WTC11 (cell line): ENCODE data around the gene NRROS. TPM values are rescaled to one million over a fixed set of nuclear protein-coding genes. Genes with fewer than 3 reads are reported as not detected.

Experiments
- ATAC-seq: fragments of 200-7000 bp; cut with Tn5 transposase; 2 replicates; pipeline ENCODE4 v1.10.0; 2021; ENCODE audit warnings: mild to moderate bottlenecking, moderate library complexity
- CTCF ChIA-PET: fragments of 300-600 bp; sonication (Branson Sonifier 250); formaldehyde crosslinking; loops from one replicate; lab custom pipeline; 2021; ENCODE audit warnings: antibody characterized with exemption; lab: Charles Lee
- POLR2A ChIA-PET: fragments of 350-600 bp; sonication (Branson Sonifier 250); formaldehyde crosslinking; loops from one replicate; lab custom pipeline; 2021; ENCODE audit warnings: antibody characterized with exemption; lab: Charles Lee
- DNase-seq: peaks from one replicate; pipeline ENCODE4 v3.0.0; 2021; ENCODE audit warnings: low spot score
- H3K27ac Mint-ChIP-seq: 2 replicates; pipeline ENCODE4 v1.8.0; 2021; ENCODE audit warnings: mixed read lengths
- H3K27me3 Mint-ChIP-seq: 2 replicates; pipeline ENCODE4 v1.8.0; 2021; ENCODE audit warnings: low read depth, mild to moderate bottlenecking, moderate library complexity, mixed read lengths
- H3K36me3 Mint-ChIP-seq: 2 replicates; pipeline ENCODE4 v1.8.0; 2021; ENCODE audit warnings: mixed read lengths
- H3K4me1 Mint-ChIP-seq: 2 replicates; pipeline ENCODE4 v1.8.0; 2022; ENCODE audit warnings: mixed read lengths
- H3K4me3 Mint-ChIP-seq: 2 replicates; pipeline ENCODE4 v1.8.0; 2021; ENCODE audit warnings: mild to moderate bottlenecking, moderate library complexity, mixed read lengths
- H3K9me3 Mint-ChIP-seq: 2 replicates; pipeline ENCODE4 v1.8.0; 2021; ENCODE audit warnings: mixed read lengths
- ATF1 ChIP-seq: sonication (generic); formaldehyde crosslinking; IDR thresholded peaks from 2 replicates; pipeline ENCODE4 v1.8.1; 2023; ENCODE audit warnings: mild to moderate bottlenecking, moderate library complexity, missing genetic modification reagents
- CREM ChIP-seq: sonication (generic); formaldehyde crosslinking; IDR thresholded peaks from 2 replicates; pipeline ENCODE4 v1.8.1; 2022; ENCODE audit warnings: mild to moderate bottlenecking, missing genetic modification reagents, moderate library complexity
- CTCF ChIP-seq: fragments of 200-600 bp; IDR thresholded peaks from 2 replicates; pipeline ENCODE4 v1.8.0; 2022; ENCODE audit warnings: antibody characterized with exemption
- E2F1 ChIP-seq: sonication (generic); formaldehyde crosslinking; IDR thresholded peaks from 2 replicates; pipeline ENCODE4 v1.8.0; 2022; ENCODE audit warnings: mild to moderate bottlenecking, missing genetic modification reagents
- ELF4 ChIP-seq: sonication (generic); formaldehyde crosslinking; IDR thresholded peaks from 2 replicates; pipeline ENCODE4 v1.8.1; 2022; ENCODE audit warnings: low read depth, mild to moderate bottlenecking, moderate library complexity, missing genetic modification reagents
- EMX1 ChIP-seq: fragments of 250-450 bp; sonication (Bioruptor Pico); IDR thresholded peaks from 2 replicates; pipeline ENCODE4 v1.8.0; 2021; ENCODE audit warnings: mild to moderate bottlenecking
- GRHL2 ChIP-seq: fragments of 250-450 bp; sonication (Bioruptor Pico); IDR thresholded peaks from 2 replicates; pipeline ENCODE4 v1.8.0; 2022; ENCODE audit warnings: mild to moderate bottlenecking, moderate library complexity; ENCODE audit not compliant: insufficient replicate concordance, severe bottlenecking
- MXD4 ChIP-seq: fragments of 250-450 bp; sonication (Bioruptor Pico); IDR thresholded peaks from 2 replicates; pipeline ENCODE4 v1.8.0; 2021; ENCODE audit warnings: mild to moderate bottlenecking, moderate library complexity, borderline replicate concordance
- MYBL2 ChIP-seq: sonication (generic); formaldehyde crosslinking; IDR thresholded peaks from 2 replicates; pipeline ENCODE4 v1.8.1; 2023; ENCODE audit warnings: mild to moderate bottlenecking, moderate library complexity, missing genetic modification reagents
- NR1H2 ChIP-seq: sonication (generic); formaldehyde crosslinking; IDR thresholded peaks from 2 replicates; pipeline ENCODE4 v1.9.0; 2021; ENCODE audit warnings: mild to moderate bottlenecking, moderate library complexity, missing genetic modification reagents
- NR2C2 ChIP-seq: sonication (generic); formaldehyde crosslinking; IDR thresholded peaks from 2 replicates; pipeline ENCODE4 v1.8.0; 2022; ENCODE audit warnings: mild to moderate bottlenecking, missing genetic modification reagents
- SOX15 ChIP-seq: fragments of 250-450 bp; sonication (Bioruptor Pico); IDR thresholded peaks from 2 replicates; pipeline ENCODE4 v1.9.0; 2021; ENCODE audit warnings: mild to moderate bottlenecking
- TP53 ChIP-seq: sonication (generic); formaldehyde crosslinking; IDR thresholded peaks from 2 replicates; pipeline ENCODE4 v1.8.1; 2023; ENCODE audit warnings: mild to moderate bottlenecking, missing genetic modification reagents
- ZMAT4 ChIP-seq: fragments of 250-450 bp; sonication (Bioruptor Pico); IDR thresholded peaks from 2 replicates; pipeline ENCODE4 v1.9.0; 2021; ENCODE audit warnings: mild to moderate bottlenecking
- ZNF263 ChIP-seq: sonication (generic); formaldehyde crosslinking; IDR thresholded peaks from 2 replicates; pipeline ENCODE4 v1.8.1; 2022; ENCODE audit warnings: low read depth, mild to moderate bottlenecking, moderate library complexity, missing genetic modification reagents
- ZNF396 ChIP-seq: fragments of 250-450 bp; sonication (Bioruptor Pico); IDR thresholded peaks from 2 replicates; pipeline ENCODE4 v1.8.0; 2021; ENCODE audit warnings: mild to moderate bottlenecking, moderate library complexity, borderline replicate concordance
- ZNF671 ChIP-seq: fragments of 250-450 bp; sonication (Bioruptor Pico); IDR thresholded peaks from 2 replicates; pipeline ENCODE4 v1.8.0; 2021; ENCODE audit warnings: mild to moderate bottlenecking
- total RNA-seq: library from RNA; stranded (reverse); gene quantifications from 3 replicates; pipeline ENCODE4 v1.2.3, GENCODE V29; 2021
- TF ChIP-seq, protein P1 (sequence below): sonication (generic); formaldehyde crosslinking; IDR thresholded peaks from 2 replicates; pipeline ENCODE4 v1.8.1; 2023; ENCODE audit warnings: mild to moderate bottlenecking, missing genetic modification reagents, moderate library complexity
- TF ChIP-seq, protein P2 (sequence below): sonication (generic); formaldehyde crosslinking; IDR thresholded peaks from 2 replicates; pipeline ENCODE4 v1.8.0; 2022; ENCODE audit warnings: mild to moderate bottlenecking, missing genetic modification reagents
- TF ChIP-seq, protein P3 (sequence below): fragments of 250-450 bp; sonication (Bioruptor Pico); IDR thresholded peaks from 2 replicates; pipeline ENCODE4 v1.9.0; 2021; ENCODE audit warnings: mild to moderate bottlenecking, borderline replicate concordance

Gene NRROS
- total RNA-seq, 1 experiment from 2014 or later = 3.1 TPM

- TF ChIP-seq SOX15 (CRISPR knock-in tag) = no peak
- TF ChIP-seq, protein P1, sequence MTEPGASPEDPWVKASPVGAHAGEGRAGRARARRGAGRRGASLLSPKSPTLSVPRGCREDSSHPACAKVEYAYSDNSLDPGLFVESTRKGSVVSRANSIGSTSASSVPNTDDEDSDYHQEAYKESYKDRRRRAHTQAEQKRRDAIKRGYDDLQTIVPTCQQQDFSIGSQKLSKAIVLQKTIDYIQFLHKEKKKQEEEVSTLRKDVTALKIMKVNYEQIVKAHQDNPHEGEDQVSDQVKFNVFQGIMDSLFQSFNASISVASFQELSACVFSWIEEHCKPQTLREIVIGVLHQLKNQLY (CRISPR knock-in tag) = no peak
- TF ChIP-seq ZMAT4 = no peak
- TF ChIP-seq, protein P2, sequence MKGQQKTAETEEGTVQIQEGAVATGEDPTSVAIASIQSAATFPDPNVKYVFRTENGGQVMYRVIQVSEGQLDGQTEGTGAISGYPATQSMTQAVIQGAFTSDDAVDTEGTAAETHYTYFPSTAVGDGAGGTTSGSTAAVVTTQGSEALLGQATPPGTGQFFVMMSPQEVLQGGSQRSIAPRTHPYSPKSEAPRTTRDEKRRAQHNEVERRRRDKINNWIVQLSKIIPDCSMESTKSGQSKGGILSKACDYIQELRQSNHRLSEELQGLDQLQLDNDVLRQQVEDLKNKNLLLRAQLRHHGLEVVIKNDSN (CRISPR knock-in tag) = no peak
- TF ChIP-seq GRHL2 = no peak
- no peak for TF ChIP-seq MXD4 (CRISPR knock-in tag)
- TF ChIP-seq CTCF = no peak
- no peak for TF ChIP-seq EMX1 (CRISPR knock-in tag)
- no peak for TF ChIP-seq MYBL2 (CRISPR knock-in tag)
- TF ChIP-seq ZNF671 (CRISPR knock-in tag) = no peak
- TF ChIP-seq ZNF263 (CRISPR knock-in tag) = no peak
- no peak for TF ChIP-seq ZNF396 (CRISPR knock-in tag)
- TF ChIP-seq E2F1 = no peak
- TF ChIP-seq NR1H2 (CRISPR knock-in tag) = no peak
- no peak for TF ChIP-seq ATF1 (CRISPR knock-in tag)
- TF ChIP-seq CREM (CRISPR knock-in tag) = no peak
- no peak for TF ChIP-seq NR2C2 (CRISPR knock-in tag)
- TF ChIP-seq TP53 (CRISPR knock-in tag) = no peak
- TF ChIP-seq, protein P3, sequence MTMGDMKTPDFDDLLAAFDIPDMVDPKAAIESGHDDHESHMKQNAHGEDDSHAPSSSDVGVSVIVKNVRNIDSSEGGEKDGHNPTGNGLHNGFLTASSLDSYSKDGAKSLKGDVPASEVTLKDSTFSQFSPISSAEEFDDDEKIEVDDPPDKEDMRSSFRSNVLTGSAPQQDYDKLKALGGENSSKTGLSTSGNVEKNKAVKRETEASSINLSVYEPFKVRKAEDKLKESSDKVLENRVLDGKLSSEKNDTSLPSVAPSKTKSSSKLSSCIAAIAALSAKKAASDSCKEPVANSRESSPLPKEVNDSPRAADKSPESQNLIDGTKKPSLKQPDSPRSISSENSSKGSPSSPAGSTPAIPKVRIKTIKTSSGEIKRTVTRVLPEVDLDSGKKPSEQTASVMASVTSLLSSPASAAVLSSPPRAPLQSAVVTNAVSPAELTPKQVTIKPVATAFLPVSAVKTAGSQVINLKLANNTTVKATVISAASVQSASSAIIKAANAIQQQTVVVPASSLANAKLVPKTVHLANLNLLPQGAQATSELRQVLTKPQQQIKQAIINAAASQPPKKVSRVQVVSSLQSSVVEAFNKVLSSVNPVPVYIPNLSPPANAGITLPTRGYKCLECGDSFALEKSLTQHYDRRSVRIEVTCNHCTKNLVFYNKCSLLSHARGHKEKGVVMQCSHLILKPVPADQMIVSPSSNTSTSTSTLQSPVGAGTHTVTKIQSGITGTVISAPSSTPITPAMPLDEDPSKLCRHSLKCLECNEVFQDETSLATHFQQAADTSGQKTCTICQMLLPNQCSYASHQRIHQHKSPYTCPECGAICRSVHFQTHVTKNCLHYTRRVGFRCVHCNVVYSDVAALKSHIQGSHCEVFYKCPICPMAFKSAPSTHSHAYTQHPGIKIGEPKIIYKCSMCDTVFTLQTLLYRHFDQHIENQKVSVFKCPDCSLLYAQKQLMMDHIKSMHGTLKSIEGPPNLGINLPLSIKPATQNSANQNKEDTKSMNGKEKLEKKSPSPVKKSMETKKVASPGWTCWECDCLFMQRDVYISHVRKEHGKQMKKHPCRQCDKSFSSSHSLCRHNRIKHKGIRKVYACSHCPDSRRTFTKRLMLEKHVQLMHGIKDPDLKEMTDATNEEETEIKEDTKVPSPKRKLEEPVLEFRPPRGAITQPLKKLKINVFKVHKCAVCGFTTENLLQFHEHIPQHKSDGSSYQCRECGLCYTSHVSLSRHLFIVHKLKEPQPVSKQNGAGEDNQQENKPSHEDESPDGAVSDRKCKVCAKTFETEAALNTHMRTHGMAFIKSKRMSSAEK (CRISPR knock-in tag) = no peak
- no peak for TF ChIP-seq ELF4 (CRISPR knock-in tag)
- H3K4me1 Mint-ChIP-seq = peaks cover 2% of the 10 kb centered on the region
- POLR2A ChIA-PET = no interaction called here
- ATAC-seq (no peak), DNase-seq (no peak)
- H3K36me3 Mint-ChIP-seq = peaks cover 9% of the 10 kb centered on the region
- peaks cover 15% of the 10 kb centered on the region for H3K9me3 Mint-ChIP-seq
- no peak overlapping the region; the same call in 1 of the 2 replicates for H3K27ac Mint-ChIP-seq
- no peak overlapping the region for H3K4me3 Mint-ChIP-seq
- no peaks in the 10 kb centered on the region for H3K27me3 Mint-ChIP-seq
- CTCF ChIA-PET = interaction anchor here (1.7 kb wide), 1 partner anchor 69 kb away, joined by 12 read pairs; no protein-coding TSS in a partner anchor
Measured at GRCh38 chr3:196677931-196678330, 38.4 kb downstream of the NRROS start.
